Gastroesophageal sphincter (tissue), 4 donors: ENCODE results near the gene BFSP1. TPM values are rescaled to one million over a fixed set of nuclear protein-coding genes. Genes with fewer than 3 reads are reported as not detected.

Source experiments
- ATAC-seq: fragments of 150-250 bp; one replicate; pipeline ENCODE4 v1.9.1; 2016; ENCODE audit warnings: mild to moderate bottlenecking, moderate library complexity
- H3K27ac ChIP-seq, 4 donors: fragments of 200-600 bp; sonication (generic) in 3 of 4; 1 replicate in 3 of 4; 2 replicates in 1 of 4; pipeline ENCODE4 v1.5.1; 2016 to 2019
- H3K27me3 ChIP-seq: fragments of 200-600 bp; sonication (generic); one replicate; pipeline ENCODE4 v1.5.1; 2019
- H3K36me3 ChIP-seq, 2 donors: fragments of 200-600 bp; sonication (generic); one replicate each; pipeline ENCODE4 v1.5.1; 2019; ENCODE audit warnings: control low read depth in 1 of 2
- H3K4me1 ChIP-seq, 3 donors: fragments of 200-600 bp; sonication (generic); 1 replicate in 2 of 3; 2 replicates in 1 of 3; pipeline ENCODE4 v1.5.1; 2016 to 2019; ENCODE audit warnings: control low read depth in 2 of 3
- H3K4me3 ChIP-seq, 2 donors: fragments of 200-600 bp; sonication (generic); one replicate each; pipeline ENCODE4 v1.5.1; 2019; ENCODE audit warnings: mild to moderate bottlenecking in 1 of 2, moderate library complexity in 1 of 2
- H3K9me3 ChIP-seq, 3 donors: fragments of 200-600 bp; sonication (generic); one replicate each; pipeline ENCODE4 v1.5.1; 2017 to 2019; ENCODE audit warnings: control low read depth in 2 of 3
- CTCF ChIP-seq, 4 experiments: fragments of 200-600 bp in 2 of 4; fragments of 450-650 bp in 2 of 4; sonication (generic) in 1 of 4; IDR thresholded peaks; one replicate each; pipeline ENCODE4 v1.5.1; 2017 to 2019; ENCODE audit warnings: antibody characterized with exemption in 4 of 4, mild to moderate bottlenecking in 2 of 4, moderate library complexity in 2 of 4
- EP300 ChIP-seq: sonication (generic); formaldehyde crosslinking; IDR thresholded peaks from one replicate; pipeline ENCODE4 v1.6.1; 2017; ENCODE audit warnings: antibody characterized with exemption, mild to moderate bottlenecking
- POLR2A ChIP-seq, 2 donors: fragments of 450-650 bp; IDR thresholded peaks; one replicate each; pipeline ENCODE4 v1.6.1; 2017; ENCODE audit warnings: antibody characterized with exemption in 2 of 2, mild to moderate bottlenecking in 2 of 2, moderate library complexity in 1 of 2
- POLR2AphosphoS5 ChIP-seq: sonication (generic); formaldehyde crosslinking; IDR thresholded peaks from one replicate; pipeline ENCODE4 v1.6.1; 2017; ENCODE audit warnings: antibody characterized with exemption
- WGBS, 2 donors: methylation state at CpG; one replicate each; pipeline ENCODE4 v1.1.5; 2018; ENCODE audit warnings: low coverage in 1 of 2; 5-methylcytosine and 5-hydroxymethylcytosine counted together
- total RNA-seq, 4 donors: library from RNA; depleted of rRNA; stranded (reverse); fragments of >200 nt; gene quantifications; one replicate each; pipeline ENCODE4 v1.1.0, GENCODE V29; 2016

The BFSP1 gene
- total RNA-seq, 4 donors from 2014 or later, result 2.0 to 5.9 (median 5.0) TPM

- Histone ChIP-seq H3K4me1 (no peaks in the 10 kb centered on the region), H3K27ac (no peak overlapping the region), H3K9me3 (no peaks in the 10 kb centered on the region), H3K4me3 (no peak overlapping the region), H3K36me3 (no peaks in the 10 kb centered on the region), H3K27me3 (no peaks in the 10 kb centered on the region)
- TF ChIP-seq EP300 (no peak), CTCF (IDR thresholded peaks at IDR 0.05) (no peak), POLR2AphosphoS5 (no peak), POLR2A (IDR thresholded peaks at IDR 0.05) (no peak)
- 92 to 100% methylated on average over 1 to 2 of the region's 9 CpGs for WGBS, 2 donors
- ATAC-seq, result no peak
Observed at GRCh38 chr20:17488916-17489600, 42.1 kb downstream of the BFSP1 start.

- TF ChIP-seq POLR2AphosphoS5 (no peak), EP300 (no peak), CTCF (IDR thresholded peaks at IDR 0.05) (no peak), POLR2A (IDR thresholded peaks at IDR 0.05) (no peak)
- no peak for ATAC-seq
Observed at GRCh38 chr20:17485017-17485416, 46.2 kb downstream of the BFSP1 start.

GRCh38 chr20:17482536-17482935 is 48.6 kb downstream of the BFSP1 start:
- 53 to 61% methylated on average over 2 to 5 of the region's 5 CpGs for WGBS, 2 donors
- H3K27me3 ChIP-seq, result peaks cover 15% of the 10 kb centered on the region
- H3K9me3 ChIP-seq, result no peaks in the 10 kb centered on the region
- H3K4me1 ChIP-seq, result no peaks in the 10 kb centered on the region
- TF ChIP-seq EP300, result no peak
- no peaks in the 10 kb centered on the region for H3K36me3 ChIP-seq
- no peak overlapping the region for H3K27ac ChIP-seq
- no peak for ATAC-seq
- H3K4me3 ChIP-seq, result no peak overlapping the region

More at GRCh38 chr20:17485017-17485416, 46.2 kb downstream of the BFSP1 start:
- no peaks in the 10 kb centered on the region for H3K36me3 ChIP-seq
- H3K4me3 ChIP-seq, result no peak overlapping the region
- peaks cover 15% of the 10 kb centered on the region for H3K27me3 ChIP-seq
- H3K4me1 ChIP-seq, result no peaks in the 10 kb centered on the region
- no peaks in the 10 kb centered on the region for H3K9me3 ChIP-seq
- no peak overlapping the region for H3K27ac ChIP-seq
- WGBS, 2 donors, result 80 to 95% methylated on average over 1 to 2 of the region's 2 CpGs

- Histone ChIP-seq H3K27ac (no peak overlapping the region), H3K4me3 (no peak overlapping the region), H3K4me1 (no peaks in the 10 kb centered on the region), H3K36me3 (no peaks in the 10 kb centered on the region), H3K9me3 (no peaks in the 10 kb centered on the region), H3K27me3 (peaks cover 15% of the 10 kb centered on the region)
- no peak for ATAC-seq
- 92 to 97% methylated on average over 5 to 6 of the region's 16 CpGs for WGBS, 2 donors
- no peak for TF ChIP-seq EP300
- TF ChIP-seq POLR2AphosphoS5, result no peak
- TF ChIP-seq POLR2A (IDR thresholded peaks at IDR 0.05), result no peak
- no peak for TF ChIP-seq CTCF (IDR thresholded peaks at IDR 0.05)
Observed at GRCh38 chr20:17481661-17482060, 49.5 kb downstream of the BFSP1 start.

- no peak for ATAC-seq
- WGBS, 2 donors, result 89 to 90% methylated on average over 3 to 5 of the region's 11 CpGs
- H3K4me1 ChIP-seq, result no peaks in the 10 kb centered on the region
- no peak overlapping the region for H3K27ac ChIP-seq
- no peak for TF ChIP-seq CTCF (IDR thresholded peaks at IDR 0.05)
- TF ChIP-seq POLR2AphosphoS5, result no peak
- no peak for TF ChIP-seq POLR2A (IDR thresholded peaks at IDR 0.05)
- no peak for TF ChIP-seq EP300
- peaks cover 15% of the 10 kb centered on the region for H3K27me3 ChIP-seq
- H3K4me3 ChIP-seq, result no peak overlapping the region
- no peaks in the 10 kb centered on the region for H3K9me3 ChIP-seq
- H3K36me3 ChIP-seq, result no peaks in the 10 kb centered on the region
Observed at GRCh38 chr20:17480696-17481095, 50.5 kb downstream of the BFSP1 start.
